ENCODE measurements around the gene H1-8.

H1-8 gene

DNA sequence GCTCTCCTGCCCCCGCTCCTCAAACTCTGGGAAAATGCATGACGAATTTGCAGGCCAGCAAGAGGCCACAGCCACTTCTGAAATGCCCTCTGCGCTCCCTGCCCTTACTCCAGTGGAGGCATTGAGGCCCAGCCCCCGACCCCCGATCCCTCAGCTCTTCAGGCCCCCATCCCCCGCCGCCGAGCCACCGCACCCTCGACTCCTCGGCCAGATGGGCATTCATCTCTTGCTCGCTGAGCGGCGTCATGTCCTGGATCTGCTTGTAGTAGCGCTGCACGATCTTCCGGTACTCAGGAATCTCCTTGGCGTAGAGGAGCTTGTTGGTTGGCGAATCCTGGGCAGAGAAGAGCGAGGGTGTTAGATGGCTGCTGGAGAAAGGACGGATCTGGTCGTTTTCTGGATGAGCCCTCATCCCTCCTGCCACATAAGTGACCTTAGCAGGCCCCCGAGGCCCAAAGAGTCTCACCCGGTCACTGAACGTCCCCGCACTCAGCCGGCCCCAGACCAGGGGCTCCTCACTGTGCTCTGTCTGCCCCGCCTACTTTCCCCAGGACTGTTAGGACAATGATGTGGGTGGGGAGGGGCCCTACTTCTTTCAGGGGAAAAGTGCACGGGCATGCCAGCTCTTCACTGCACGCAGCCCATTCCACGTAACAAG is 14.0 kb downstream of the H1-8 start:
- DNase-seq: no peak

DNA sequence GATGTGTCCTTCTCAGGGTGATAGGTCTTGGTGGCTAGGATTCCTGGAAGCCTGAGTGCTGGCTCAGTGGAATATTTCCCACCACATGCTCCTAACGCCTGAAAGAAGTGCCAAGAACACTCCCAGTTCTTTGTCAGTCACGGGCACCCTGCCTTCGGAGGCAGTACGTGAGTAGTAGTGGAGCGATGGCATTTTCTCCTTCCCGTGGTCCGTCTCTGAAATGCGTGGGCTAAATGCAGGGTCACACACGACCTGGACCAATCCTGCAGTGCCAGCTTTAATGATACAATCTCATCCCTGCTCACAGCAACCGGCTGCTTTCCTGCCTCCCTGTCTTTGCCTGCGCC is 14.5 kb downstream of the H1-8 start:
- DNase-seq: peak; percentile 74

DNA sequence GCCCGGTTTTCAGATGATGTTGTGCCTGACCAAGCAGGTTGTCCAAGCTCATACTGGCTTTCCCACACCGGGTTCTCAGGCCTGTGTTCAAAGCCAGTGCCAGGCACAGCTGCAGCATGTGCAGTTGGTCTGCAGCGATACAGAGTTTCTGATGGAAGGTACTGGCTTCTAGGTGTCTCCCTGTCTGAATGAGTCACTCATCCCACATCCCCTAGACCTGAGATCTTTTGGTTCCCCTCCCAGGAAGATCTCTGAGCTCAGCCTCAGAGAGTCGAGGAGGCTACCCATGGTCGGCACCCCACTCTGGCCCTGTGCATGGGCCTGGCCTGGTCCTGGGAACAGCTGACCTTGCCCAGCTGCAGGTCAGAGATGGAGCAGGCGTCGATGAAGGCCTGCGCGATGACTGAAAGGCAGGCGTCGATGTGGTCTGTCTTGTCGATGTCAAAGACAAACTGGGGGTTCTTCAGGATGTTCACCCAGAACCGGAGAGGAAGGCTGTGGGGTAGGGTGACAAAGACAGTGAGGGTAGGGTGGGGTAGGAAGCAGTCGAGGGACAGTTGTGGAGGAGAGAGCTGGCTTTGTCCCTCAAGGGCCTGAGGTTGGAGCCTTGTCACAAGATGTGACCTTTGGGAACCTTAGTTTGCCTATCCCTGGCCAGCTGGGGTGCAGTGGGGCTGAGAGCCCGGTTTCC is 15.3 kb downstream of the H1-8 start:
- DNase-seq: no peak

DNA sequence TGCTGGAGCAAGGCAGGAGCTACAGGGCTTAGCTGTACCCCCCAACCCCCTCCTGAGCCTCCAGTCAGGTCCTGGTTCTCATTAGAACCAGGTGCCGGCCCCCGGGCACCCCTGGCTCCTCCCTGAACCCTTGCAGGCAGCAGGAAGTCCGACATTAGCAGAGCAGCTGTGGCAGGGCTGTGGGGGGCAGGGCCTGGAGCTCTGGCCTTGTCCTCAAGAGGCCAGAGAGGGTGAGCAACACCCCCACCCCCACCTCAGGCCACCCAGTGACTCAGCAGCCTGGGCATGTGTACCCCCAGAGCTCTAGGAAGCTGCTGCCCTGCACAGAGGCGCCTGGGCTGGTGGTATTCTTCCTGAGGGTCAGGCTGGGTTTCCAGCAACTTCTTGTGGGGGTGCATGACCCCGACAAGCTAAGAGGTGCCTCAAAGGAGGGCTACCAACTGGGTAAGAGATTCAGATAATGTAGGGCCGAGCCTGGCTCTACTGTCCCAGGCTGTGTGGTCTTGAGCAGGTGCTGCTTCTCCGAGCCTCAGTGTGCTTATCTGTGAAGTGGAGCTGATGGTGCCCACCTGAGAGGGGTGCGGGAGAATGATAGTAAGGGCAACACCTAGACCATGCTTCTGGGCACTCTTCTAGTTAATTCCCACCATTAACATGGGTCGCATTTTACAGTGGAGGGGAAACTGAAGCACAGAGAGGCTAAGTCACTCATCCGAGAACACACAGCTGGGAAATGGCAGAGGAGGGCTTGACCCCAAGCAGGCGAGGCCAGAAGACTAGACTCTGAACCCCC is 16.0 kb downstream of the H1-8 start:
- no peak for DNase-seq

DNA sequence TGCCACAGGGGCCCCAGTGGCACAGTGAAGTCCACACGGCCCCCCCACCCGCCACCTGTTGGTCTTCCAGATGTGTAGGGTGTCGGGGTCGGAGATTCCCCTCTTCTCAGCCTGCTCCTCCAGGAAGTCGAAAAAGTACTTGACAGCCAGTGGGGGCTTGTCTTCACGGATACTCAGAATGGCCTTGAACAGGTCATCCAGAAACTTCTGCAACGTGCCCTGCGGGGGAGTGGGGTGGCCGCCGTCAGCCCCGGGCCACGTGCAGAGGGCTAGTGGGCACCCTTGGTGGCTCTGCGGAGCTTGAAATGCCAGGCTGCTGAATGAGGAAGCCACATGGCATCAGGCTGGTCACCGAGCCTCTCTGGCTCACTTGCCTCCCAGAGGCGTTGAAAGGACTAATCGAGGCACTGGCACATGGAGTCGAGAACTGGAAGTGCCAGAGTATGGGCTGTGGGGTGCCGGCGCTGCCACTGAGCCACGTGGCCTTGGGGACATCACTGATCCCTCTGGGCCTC is 16.6 kb downstream of the H1-8 start:
- no peak for DNase-seq

DNA sequence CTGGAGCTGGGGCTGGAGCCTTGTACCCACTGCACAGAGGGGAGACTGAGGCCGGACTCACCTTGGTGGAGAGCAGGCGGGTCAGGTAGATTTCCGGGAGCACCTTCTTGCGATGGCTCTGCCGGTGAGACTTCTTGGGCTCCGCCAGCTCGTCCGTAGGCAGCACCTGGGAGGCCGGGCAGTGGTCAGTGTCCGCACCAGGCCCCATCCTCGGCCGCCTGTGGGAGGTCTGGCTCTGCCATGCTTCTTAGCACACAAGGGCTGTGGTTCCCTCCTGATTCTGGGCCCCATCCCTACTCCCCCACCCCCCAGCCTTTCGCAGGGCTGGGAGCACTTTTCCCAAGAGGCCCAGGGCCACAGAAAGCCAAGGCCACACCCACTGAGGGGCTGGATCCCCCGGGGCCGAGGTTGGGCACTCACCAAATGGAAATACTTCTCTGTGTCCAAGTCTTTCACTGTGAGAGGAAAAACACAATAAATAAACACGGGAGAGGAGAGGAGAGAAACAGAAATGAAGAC is 17.4 kb downstream of the H1-8 start:
- peak; percentile 60 for DNase-seq

DNA sequence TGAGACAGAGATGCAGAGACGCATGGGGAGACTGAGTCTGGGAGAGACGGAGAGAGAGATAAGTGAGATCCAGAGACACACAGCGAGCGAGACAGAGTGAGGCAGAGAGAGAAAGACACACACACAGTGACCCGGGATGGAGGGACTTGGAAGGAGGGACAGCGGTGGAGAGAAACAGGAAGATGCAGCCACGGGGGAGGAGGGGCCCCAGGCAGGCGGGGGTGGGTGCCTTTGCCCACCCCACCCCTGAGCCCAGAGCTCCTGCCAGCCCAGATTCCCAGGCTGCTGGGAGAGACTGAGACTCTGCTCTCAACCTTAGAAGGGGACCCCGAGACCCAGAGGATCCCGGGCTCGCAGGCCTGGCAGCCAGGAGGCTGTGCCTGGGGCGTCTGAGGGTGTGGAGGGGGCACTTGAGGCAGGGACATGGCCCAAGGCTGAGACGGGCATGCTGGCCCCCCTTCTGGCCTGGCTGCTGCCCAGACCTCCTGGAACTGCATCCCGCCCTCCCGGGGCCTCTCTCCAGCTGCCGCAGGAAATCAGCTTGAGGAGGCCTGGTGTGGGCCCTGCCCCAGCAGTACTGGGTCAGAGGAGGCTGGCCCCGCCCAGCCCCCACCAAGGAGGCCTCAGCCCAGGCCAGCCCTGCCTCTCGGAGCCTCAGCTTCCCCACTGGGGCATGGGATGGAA is 18.1 kb downstream of the H1-8 start:
- peak; percentile 92 for DNase-seq

DNA sequence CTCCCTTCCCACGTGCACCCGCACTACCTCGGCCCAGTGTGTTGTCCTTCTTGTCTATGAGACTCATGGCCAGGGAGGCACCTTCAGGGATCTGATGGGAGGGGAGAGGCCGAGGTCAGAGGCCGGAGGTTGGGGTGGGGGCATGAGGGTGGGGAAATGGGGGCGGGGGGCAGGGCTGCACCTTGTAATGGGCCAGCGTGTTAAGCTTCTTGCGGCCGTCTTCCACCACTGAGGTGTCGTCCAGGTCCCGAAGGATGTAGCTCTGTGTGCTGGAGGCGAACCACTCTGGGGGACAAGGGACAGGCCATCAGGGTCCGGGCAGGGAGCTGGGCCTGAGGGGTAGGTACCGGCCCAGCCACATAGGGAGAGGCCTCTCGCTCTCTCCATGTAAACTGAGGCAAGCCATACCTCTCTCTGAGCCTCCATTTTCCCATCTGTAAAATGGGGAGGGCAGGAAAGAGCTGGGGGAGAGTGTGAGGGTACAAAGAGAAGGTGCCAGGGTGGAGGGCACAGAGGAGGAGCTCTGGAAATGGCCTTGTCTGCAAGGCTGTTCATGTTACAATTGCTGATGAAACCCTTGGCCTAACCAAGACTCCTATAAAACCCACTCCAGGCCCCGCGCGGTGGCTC is 18.8 kb downstream of the H1-8 start:
- no peak for DNase-seq

DNA sequence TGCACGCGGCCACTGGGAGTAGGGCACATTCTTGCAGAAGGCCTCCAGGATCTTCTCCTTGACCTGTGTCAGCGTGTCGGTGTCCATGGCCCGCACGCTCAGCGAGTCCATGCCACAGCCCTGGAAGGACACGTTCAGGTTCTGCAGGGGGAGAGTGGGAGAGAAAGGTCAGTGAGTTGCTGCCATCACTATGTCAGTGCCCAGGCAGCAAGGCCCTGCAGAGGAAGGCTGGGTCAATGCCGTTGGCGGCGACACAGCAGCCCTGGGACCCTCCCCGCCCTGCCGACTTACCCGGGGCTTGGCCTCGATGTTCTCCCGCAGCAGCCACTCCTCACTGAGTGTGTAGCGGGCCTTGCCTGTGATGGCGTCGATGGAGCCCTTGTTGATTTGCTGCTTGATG is 19.8 kb downstream of the H1-8 start:
- DNase-seq: no peak

DNA sequence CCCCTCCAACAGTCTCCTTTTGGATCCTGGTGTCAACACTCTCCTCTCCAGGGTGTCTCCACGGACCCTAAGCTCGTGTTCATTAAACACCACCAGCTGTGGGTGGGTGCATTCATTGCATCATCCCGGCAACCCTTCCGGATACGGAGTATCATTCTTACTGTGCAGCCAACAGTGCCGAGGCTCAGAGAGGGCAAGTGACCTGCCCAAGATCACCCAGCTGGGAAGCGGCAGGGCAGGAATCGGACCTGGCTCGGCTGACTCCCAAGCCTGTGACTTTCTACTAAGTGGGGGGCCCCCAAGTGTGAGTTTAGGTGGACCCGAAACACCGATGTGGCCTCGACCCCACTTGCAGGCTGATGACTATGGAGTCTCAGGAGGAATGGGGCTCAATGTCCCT is 20.4 kb downstream of the H1-8 start:
- DNase-seq: no peak

DNA sequence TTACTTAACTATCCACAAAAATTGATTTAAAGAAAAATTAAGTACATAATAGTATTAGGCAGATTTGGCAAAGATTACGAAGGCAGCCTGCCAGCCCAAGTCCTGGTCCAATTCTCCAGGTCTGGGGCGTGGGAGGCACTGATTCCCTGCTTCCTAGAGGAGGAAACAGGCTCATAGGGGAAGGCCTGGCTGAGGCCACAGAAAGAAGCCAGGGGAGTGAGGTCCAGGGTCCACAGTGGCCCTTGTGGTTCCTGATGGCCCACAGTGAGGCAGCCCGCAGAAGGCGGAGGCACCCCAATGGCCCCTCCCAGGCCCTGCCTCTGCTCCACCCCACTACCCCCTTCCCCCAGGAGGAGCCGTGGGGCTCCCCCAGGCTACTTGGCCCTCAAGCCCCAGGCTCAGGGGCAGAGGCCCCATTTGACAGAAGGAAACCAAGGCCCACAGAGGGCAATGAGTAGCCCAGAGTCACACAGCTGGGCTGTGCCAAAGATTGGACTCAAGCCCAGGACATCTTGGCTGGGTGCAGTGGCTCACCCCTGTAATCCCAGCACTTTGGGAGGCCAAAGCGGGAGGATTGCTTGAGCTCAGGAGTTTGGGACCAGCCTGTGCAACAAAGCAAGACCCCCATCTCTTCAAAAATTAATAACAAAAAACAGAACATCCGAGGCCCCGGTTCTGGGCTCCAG is 21.0 kb downstream of the H1-8 start:
- no peak for DNase-seq

DNA sequence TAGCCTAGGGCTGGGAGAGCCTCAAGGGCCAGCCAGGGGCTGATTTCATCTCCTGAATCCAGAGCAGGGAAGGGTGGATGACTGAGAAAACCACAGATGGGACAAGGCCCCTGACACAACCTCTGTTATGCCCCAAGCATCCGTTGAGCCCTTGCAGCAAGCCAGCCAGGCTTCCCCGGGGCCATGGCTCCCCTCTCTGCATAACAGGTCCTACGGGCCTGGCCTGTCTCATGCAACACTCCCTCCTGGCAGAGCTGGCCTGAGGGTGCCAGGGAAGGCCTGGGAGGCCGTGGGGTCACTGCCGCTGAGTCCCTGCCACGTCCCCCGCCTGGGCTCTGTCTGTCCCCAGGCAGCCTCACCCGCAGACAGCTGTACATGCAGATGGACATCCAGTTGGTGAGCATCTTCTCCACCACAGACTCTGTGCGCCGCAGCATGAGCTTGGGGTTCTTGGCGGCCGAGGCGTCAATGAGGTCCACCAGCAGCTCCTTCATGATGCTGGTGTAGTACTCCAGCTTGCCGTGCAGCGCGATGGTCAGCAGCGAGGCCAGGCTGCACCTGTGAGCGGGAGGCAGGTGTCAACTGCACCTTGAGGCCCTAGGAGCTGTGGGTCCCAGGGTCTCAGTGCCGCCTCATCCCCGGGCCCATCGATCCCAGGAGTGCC is 22.1 kb downstream of the H1-8 start:
- no peak for DNase-seq

DNA sequence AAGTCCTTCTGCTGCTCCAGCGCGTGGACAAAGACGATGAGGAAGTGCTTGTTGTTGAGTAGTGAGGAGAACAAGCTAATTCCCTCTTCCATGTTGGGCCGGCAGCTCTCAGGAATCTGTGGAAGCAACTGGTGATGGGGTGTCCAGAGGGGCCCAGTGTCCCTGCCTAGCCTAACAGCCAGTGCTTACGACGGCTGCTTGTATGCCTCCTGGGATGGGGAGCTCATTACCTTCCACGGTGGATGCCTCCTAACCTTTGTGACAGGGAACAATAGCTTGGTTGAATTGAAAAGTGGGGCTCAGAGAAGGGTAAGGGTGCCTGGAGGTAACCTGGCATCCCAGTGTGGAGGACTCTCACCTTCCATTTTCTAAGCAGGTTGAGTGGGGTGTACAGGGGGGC is 22.9 kb downstream of the H1-8 start:
- no peak for DNase-seq

DNA sequence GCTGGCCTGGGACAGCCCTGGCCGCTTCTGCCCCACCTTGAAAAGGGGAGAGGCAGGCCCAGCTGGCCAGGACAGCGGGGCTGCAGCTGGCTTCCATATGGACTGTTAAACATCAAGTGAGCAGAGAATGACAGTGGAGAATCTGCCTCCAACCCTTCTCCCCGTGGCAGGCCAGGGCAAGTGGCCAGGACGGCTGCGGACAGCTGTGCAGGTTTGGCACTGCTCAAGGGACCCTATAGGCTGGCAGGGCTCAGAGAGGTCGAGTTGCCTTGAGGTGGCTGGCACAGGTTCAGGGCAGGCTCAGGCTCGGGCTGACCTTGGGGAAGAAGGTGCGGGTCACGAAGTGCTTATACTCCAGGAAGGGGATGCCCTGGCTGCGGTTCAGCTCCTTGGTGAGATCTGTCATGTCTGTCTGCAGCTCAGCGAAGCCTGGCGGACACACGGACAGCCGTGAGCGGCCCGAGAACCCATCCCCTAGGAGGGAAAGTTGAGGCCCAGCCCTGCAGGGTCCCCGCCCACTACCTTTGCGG is 24.3 kb downstream of the H1-8 start:
- peak; percentile 77 for DNase-seq

DNA sequence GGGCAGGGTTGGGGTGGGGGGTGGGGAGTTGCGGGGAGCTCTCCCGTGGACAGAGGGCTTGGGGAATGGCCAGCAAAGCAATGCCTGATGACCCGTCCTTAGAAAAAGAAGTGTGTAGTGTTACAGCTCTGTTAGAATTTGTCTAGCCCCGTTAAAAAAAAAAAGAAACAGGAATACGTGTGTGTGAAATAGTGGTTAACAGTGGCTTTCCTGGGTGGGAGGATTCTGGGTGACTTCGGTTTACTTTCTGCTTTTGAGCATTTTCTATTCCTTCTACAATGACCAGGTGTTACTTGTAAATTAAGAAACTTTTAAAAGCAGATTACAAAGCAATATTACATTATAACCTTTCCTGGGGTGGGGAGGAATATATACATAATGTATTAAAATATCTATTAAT is 25.0 kb downstream of the H1-8 start:
- no peak for DNase-seq

DNA sequence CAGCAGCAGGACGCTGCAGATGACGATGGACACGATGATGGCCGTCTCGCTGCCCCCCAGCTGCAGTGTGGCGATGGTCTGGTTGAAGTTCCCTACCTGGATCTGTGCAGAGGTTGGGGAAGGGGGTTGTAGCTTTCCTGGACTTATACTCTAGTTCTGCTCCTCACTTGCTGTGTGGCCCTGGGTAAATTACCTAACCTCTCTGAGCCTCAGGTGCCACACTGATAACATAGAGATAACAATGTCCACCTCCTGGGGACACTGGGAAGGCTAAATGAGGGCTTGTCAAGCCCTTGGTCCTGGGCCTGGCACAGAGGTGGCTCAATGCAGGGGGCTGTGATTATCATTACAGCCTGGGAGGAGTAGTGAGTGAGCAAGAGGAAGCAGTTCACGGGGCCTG is 26.9 kb downstream of the H1-8 start:
- DNase-seq: no peak

DNA sequence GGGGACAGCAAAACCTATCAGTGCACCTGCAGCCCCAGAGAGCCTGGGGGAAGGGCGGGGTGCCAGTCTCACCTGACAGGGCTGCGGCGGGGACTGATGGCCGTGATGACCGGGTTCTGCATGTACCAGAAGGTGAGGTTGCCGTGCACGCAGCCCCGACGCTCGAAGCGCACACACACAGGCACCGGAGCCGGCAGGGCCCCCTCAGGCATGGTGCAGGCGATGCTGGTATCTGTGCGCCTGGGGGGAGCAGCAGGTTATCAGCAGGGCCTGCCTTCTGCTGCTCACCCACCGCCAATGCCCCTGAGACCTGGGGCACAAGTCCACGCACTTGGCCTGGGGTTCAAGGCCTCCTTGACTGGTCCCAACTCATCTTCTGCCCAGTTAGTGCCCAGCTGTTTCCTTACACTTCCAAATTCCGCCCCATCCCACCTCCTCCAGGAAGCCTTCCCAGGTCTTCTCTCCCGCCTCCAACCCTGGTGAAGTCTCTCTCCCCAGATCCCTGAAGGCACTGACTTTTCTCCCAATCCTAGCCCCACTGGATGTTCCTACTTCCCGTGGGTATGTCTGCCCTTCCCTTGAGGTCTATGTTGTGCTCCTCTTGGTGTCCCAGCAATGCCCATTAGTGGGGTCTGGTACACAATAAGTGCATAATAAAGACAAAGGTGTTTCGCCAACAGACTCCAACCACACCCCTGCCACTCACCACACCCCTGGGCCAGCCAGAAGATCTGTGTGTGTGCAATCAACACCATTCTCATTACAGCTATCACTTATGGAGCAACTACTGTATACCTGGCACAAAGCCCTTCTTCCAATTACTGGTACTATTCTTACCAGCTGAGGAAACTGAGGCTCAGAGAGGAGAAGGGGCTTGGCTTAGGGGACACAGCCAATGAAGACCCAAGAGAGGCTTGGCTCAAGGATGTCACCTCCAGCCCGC is 28.9 kb downstream of the H1-8 start:
- DNase-seq: no peak

DNA sequence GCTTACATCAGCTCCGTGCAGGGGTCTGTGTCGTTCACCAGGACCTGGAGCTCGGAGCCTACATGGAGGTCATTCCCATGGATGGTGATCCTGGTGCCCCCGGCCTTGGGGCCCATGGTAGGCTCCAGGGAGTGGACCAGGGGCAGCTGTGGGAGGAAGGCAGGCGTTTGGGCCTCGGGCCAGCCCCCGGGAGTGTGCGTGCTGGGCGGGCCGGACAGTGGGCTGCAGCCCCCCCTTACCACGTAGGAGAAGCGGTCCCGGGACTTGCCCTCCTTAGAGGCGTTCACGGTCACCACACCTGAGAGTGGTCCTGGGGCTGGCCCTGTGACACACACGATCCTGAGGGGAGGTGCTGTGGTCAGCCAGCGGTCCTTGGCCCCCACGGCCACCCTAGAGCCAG is 29.6 kb downstream of the H1-8 start:
- no peak for DNase-seq

DNA sequence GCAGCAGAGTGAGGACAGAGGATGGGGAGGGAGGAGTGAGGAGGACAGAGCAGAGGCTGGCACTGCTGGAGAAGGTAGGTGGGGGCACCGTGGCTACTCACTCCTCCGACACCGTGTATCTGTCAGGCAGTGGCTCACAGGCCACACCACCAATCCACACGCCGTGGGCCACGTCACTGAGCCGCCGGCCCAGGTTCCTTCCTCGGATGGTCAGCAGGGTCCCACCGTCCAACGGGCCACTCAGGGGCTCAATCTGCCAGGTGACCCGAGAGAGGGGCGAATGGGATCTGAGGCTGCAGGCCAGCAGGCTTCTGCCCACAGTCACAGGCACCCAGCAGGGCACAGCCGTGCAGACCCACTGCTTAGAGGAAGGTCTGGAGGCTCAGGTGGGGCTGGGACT is 30.5 kb downstream of the H1-8 start:
- no peak for DNase-seq

DNA sequence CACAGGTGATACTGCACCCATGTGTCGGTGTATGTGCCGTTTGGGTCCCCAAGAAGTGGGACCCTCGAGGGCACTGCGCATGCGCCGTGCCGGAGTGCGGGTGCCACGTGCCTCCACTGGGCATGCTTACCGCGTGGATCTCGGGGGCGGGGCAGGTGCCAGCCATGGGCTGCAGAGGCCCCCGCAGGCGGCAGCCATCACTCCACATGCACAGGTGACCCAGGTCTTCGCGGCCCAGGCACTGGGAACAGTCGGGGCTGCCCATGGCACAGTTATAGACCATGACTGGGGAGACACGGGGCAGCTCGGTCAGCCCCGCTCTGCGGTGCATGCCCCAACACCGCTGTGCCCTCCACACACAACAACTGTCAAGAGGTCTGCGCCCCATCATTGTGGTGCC is 31.2 kb downstream of the H1-8 start:
- no peak for DNase-seq
